NCI-H2171 (cell line): ENCODE results near the gene HGD.
"Not testable (repeated sequence)": the region's sequence is repeated elsewhere in the genome, so short reads cannot be mapped to it uniquely, and the experiment has no call there.

Experiments used
- DNase-seq: peaks from one replicate; lab custom pipeline; 2025; lab: John Stamatoyannopoulos, UW

HGD gene

GRCh38 chr3:120682095-120682681 lies at the start of gene HGD:
Gene HGD (minus strand): TSS chr3:120682239. CDS start chr3:120682111, 128 bp downstream.
- DNase-seq = no peak

GRCh38 chr3:120730576-120731542 lies 48.8 kb upstream of the HGD start:
- no peak for DNase-seq

GRCh38 chr3:120726791-120727190 lies 44.8 kb upstream of the HGD start:
- DNase-seq = no peak

GRCh38 chr3:120719167-120719834 lies 37.3 kb upstream of the HGD start:
- DNase-seq = not testable (repeated sequence)

GRCh38 chr3:120713262-120713661 lies 31.2 kb upstream of the HGD start:
- no peak for DNase-seq

- no peak for DNase-seq
Observed at GRCh38 chr3:120710369-120710768, 28.3 kb upstream of the HGD start.

GRCh38 chr3:120708408-120708807 lies 26.4 kb upstream of the HGD start:
- DNase-seq = no peak

GRCh38 chr3:120706950-120707349 lies 24.9 kb upstream of the HGD start:
- DNase-seq = no peak

GRCh38 chr3:120705884-120706582 lies 24.0 kb upstream of the HGD start:
- no peak for DNase-seq

- DNase-seq = no peak
Observed at GRCh38 chr3:120699333-120699732, 17.3 kb upstream of the HGD start.

- DNase-seq = no peak
Observed at GRCh38 chr3:120693439-120694171, 11.6 kb upstream of the HGD start.

GRCh38 chr3:120689395-120689794 lies 7.4 kb upstream of the HGD start:
- no peak for DNase-seq

GRCh38 chr3:120688121-120688520 lies 6.1 kb upstream of the HGD start:
- no peak for DNase-seq

- no peak for DNase-seq
Observed at GRCh38 chr3:120685411-120685810, 3.4 kb upstream of the HGD start.

- DNase-seq = no peak
Observed at GRCh38 chr3:120684896-120685295, 2.9 kb upstream of the HGD start.

GRCh38 chr3:120683671-120684301 lies 1.7 kb upstream of the HGD start:
- no peak for DNase-seq

GRCh38 chr3:120683213-120683612 lies 1.2 kb upstream of the HGD start:
- no peak for DNase-seq

- DNase-seq = no peak
Observed at GRCh38 chr3:120681506-120682038, 467 bp downstream of the HGD start.

GRCh38 chr3:120681018-120681417 lies 1.0 kb downstream of the HGD start:
- no peak for DNase-seq

- no peak for DNase-seq
Observed at GRCh38 chr3:120680193-120680894, 1.7 kb downstream of the HGD start.
